ENCODE data around the gene LAMA5. TPM values are rescaled to one million over a fixed set of nuclear protein-coding genes. Genes with fewer than 3 reads are reported as not detected.

The LAMA5 gene
- total RNA-seq, 1 experiment from 2014 or later = 321 TPM

DNA sequence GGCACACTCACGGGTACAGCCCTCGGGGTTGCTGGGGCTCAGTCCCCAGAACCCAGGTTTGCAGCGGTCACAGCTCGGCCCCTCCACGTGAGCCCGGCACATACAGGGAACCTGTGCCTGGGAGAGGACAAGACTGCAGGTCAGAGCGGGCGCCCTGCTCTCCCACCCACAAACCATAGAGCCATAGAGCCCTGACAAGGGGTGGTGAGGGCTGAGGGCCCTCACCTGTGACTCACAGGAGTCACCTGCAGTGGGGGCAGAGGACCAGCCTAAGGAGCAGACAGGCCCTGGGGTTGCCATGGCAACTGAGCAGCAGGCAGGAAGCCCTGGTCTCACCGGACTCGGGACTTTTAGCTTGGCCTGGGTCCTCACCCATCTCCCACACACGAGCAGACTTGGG lies 30.8 kb downstream of the LAMA5 start:
- Histone ChIP-seq H3K9me3 (ENCODE audit: control insufficient read depth in 1 of 2, insufficient read depth in 1 of 2, low read depth in 1 of 2, low read length in 2 of 2) (no peaks in the 10 kb centered on the region), H3K36me3 (ENCODE audit: control insufficient read depth in 1 of 2, insufficient read depth in 2 of 2, low read length in 2 of 2) (peaks cover 26 to 35% of the 10 kb centered on the region in 2 experiments; a peak in 3 of 4 replicates), H2AFZ (ENCODE audit: low read depth, low read length, poor library complexity, severe bottlenecking) (no peak overlapping the region), H3K9ac (ENCODE audit: low read length) (no peak overlapping the region), H3K4me1 (ENCODE audit: control insufficient read depth in 1 of 2, insufficient read depth in 2 of 2, low read length in 2 of 2) (no peaks in the 10 kb centered on the region), H3K9me2 (ENCODE audit: insufficient read depth) (no peaks in the 10 kb centered on the region), H3K4me3 (replicated peaks in 1 of 2; ENCODE audit: low read depth in 1 of 2, low read length in 2 of 2) (no peak overlapping the region), H3K27me3 (ENCODE audit: insufficient read depth, low read length) (no peaks in the 10 kb centered on the region), H4K20me1 (ENCODE audit: insufficient read depth) (no peaks in the 10 kb centered on the region; the same call in 1 of the 2 replicates), H3K4me2 (ENCODE audit: low read length) (no peak overlapping the region), H3K27ac (ENCODE audit: low read depth, low read length) (no peak overlapping the region), H3K79me2 (ENCODE audit: insufficient read depth, low read length) (peaks cover 3% of the 10 kb centered on the region; the same call in 1 of the 2 replicates)
- TF ChIP-seq POLR2A (IDR thresholded peaks at IDR 0.05; ENCODE audit: borderline replicate concordance, extremely low read depth, insufficient read depth, insufficient read length) (no peak), CBX3 (IDR thresholded peaks at IDR 0.05; ENCODE audit: low read depth) (no peak), POLR2AphosphoS5 (IDR thresholded peaks at IDR 0.05; ENCODE audit: low read depth, low read length) (no peak), EZH2 (IDR thresholded peaks at IDR 0.05) (no peak), ZFX (IDR thresholded peaks at IDR 0.05) (no peak), ZBTB33 (IDR thresholded peaks at IDR 0.05; ENCODE audit: extremely low read depth, insufficient replicate concordance, low read length) (no peak), ZNF274 (IDR thresholded peaks at IDR 0.05; ENCODE audit: low read depth, low read length) (no peak), YY1 (IDR thresholded peaks at IDR 0.05; ENCODE audit: extremely low read depth, insufficient replicate concordance, low read depth, low read length) (no peak), TCF7L2 (IDR thresholded peaks at IDR 0.05; ENCODE audit: borderline replicate concordance, extremely low read depth, insufficient read depth, insufficient read length) (no peak), SP1 (IDR thresholded peaks at IDR 0.05; ENCODE audit: low read depth) (no peak)
- TF ChIP-seq, protein P1, sequence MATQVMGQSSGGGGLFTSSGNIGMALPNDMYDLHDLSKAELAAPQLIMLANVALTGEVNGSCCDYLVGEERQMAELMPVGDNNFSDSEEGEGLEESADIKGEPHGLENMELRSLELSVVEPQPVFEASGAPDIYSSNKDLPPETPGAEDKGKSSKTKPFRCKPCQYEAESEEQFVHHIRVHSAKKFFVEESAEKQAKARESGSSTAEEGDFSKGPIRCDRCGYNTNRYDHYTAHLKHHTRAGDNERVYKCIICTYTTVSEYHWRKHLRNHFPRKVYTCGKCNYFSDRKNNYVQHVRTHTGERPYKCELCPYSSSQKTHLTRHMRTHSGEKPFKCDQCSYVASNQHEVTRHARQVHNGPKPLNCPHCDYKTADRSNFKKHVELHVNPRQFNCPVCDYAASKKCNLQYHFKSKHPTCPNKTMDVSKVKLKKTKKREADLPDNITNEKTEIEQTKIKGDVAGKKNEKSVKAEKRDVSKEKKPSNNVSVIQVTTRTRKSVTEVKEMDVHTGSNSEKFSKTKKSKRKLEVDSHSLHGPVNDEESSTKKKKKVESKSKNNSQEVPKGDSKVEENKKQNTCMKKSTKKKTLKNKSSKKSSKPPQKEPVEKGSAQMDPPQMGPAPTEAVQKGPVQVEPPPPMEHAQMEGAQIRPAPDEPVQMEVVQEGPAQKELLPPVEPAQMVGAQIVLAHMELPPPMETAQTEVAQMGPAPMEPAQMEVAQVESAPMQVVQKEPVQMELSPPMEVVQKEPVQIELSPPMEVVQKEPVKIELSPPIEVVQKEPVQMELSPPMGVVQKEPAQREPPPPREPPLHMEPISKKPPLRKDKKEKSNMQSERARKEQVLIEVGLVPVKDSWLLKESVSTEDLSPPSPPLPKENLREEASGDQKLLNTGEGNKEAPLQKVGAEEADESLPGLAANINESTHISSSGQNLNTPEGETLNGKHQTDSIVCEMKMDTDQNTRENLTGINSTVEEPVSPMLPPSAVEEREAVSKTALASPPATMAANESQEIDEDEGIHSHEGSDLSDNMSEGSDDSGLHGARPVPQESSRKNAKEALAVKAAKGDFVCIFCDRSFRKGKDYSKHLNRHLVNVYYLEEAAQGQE (IDR thresholded peaks at IDR 0.05; ENCODE audit: low read depth) = no peak
- TF ChIP-seq, protein P2, sequence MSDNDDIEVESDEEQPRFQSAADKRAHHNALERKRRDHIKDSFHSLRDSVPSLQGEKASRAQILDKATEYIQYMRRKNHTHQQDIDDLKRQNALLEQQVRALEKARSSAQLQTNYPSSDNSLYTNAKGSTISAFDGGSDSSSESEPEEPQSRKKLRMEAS (IDR thresholded peaks at IDR 0.05) = no peak
- BruUV-seq (replicated peaks) = no TSS peak
- DNase-seq (ENCODE audit: low read depth, low spot score) (no peak), ATAC-seq (peak; percentile 21; the same call in 1 of the 2 replicates)
- ChIA-PET CTCF (no interaction called here), POLR2A (no interaction called here), RAD21 (ENCODE audit: low non-redundant PET in 1 of 2, low total read pairs in 2 of 2, uncharacterized antibody in 2 of 2, unreplicated experiment in 2 of 2) (no interaction called here)
- intact Hi-C loops (cut with micrococcal nuclease) = no loop called here
